Measurements from ENCODE around the gene LGALS8.

Gene LGALS8

DNA sequence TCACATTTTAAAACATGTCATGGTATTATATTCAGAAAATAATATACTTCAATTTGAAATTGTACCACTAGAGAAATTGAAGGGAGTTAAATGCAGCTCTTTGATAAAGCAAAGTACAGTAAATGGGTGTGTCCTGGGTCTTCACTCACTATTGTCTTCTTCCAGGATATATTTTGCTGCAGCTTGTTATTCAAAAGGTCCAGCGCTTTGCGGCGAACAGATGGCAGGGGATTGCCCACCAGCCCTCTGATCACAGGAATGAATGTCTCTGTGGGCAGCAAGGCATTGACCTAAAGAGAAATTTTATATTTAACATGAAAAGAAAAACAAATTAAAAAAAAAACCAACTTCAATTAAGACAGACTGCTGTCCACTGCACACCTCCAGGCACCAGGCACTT lies 35.1 kb downstream of the LGALS8 start:
- DNase-seq (ENCODE audit: low spot score) = no peak
- Histone ChIP-seq H3K9me3 (ENCODE audit: severe bottlenecking) (no peaks in the 10 kb centered on the region), H3K27ac (ENCODE audit: poor library complexity, severe bottlenecking) (no peak overlapping the region), H3K4me3 (ENCODE audit: severe bottlenecking) (no peak overlapping the region), H3K4me1 (ENCODE audit: insufficient read depth, poor library complexity, severe bottlenecking) (no peaks in the 10 kb centered on the region), H3K27me3 (ENCODE audit: insufficient read depth, poor library complexity, severe bottlenecking) (no peaks in the 10 kb centered on the region), H3K36me3 (ENCODE audit: low read depth) (peaks cover 68% of the 10 kb centered on the region)
- no peak for ATAC-seq (ENCODE audit: low read depth)
- TF ChIP-seq, protein P1, sequence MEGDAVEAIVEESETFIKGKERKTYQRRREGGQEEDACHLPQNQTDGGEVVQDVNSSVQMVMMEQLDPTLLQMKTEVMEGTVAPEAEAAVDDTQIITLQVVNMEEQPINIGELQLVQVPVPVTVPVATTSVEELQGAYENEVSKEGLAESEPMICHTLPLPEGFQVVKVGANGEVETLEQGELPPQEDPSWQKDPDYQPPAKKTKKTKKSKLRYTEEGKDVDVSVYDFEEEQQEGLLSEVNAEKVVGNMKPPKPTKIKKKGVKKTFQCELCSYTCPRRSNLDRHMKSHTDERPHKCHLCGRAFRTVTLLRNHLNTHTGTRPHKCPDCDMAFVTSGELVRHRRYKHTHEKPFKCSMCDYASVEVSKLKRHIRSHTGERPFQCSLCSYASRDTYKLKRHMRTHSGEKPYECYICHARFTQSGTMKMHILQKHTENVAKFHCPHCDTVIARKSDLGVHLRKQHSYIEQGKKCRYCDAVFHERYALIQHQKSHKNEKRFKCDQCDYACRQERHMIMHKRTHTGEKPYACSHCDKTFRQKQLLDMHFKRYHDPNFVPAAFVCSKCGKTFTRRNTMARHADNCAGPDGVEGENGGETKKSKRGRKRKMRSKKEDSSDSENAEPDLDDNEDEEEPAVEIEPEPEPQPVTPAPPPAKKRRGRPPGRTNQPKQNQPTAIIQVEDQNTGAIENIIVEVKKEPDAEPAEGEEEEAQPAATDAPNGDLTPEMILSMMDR (IDR thresholded peaks at IDR 0.05; ENCODE audit: poor library complexity, severe bottlenecking) = no peak

DNA sequence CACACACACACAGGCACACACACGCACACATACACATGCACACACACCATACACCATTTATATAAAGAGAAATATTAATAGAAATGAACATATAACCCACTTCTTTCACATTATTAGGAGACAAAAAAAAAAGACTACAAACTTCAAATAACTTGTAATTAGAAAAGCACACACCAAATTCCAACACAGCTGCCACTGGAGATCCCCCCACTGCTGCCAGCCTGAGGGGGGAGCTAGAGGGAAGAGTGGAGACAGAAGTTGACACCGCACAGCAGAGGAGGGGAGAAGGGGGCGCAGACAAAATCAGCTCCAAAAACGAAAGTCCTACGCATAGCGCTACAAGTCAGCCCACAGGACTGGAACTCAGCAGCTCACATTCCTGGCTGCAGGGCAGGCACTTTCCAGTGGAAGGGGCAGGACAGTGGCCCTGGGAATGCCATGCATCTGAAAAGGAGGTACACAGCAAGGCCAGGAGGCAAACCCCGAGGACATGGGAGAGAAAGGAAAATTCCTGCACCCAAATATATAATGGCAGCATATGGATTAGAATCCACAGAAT lies 36.5 kb downstream of the LGALS8 start:
- H3K36me3 ChIP-seq (ENCODE audit: low read depth) = peaks cover 70% of the 10 kb centered on the region
- no peak for DNase-seq (ENCODE audit: low spot score)
- no peak for ATAC-seq (ENCODE audit: low read depth)

DNA sequence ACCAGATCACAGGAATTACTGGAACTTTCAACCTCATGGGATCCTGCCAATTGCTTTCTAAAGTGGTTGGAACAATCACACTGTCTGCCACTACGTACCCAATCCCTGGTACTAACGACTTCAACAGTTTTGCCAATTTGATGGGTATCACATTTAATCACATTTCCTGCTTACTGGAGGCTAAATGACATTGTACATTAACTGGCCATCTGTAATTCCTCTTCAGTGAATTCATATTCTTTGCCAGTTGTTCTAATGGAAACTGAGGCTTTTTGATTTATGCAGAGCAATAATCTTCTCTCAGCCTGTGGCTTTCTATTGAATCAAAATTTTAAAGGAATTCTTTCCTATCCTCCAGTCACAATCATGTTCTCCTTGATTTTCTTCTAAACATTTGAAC lies 38.2 kb downstream of the LGALS8 start:
- Histone ChIP-seq H3K27me3 (ENCODE audit: insufficient read depth, poor library complexity, severe bottlenecking) (no peaks in the 10 kb centered on the region), H3K36me3 (ENCODE audit: low read depth) (peaks cover 67% of the 10 kb centered on the region), H3K4me3 (ENCODE audit: severe bottlenecking) (no peak overlapping the region), H3K27ac (ENCODE audit: poor library complexity, severe bottlenecking) (no peak overlapping the region), H3K4me1 (ENCODE audit: insufficient read depth, poor library complexity, severe bottlenecking) (no peaks in the 10 kb centered on the region), H3K9me3 (ENCODE audit: severe bottlenecking) (no peaks in the 10 kb centered on the region)
- DNase-seq (ENCODE audit: low spot score) = no peak
- TF ChIP-seq, protein P1 (IDR thresholded peaks at IDR 0.05; ENCODE audit: poor library complexity, severe bottlenecking) = no peak
- ATAC-seq (ENCODE audit: low read depth) = no peak

More for the DNA sequence above, 36.5 kb downstream of the LGALS8 start:
- no peaks in the 10 kb centered on the region for H3K27me3 ChIP-seq (ENCODE audit: insufficient read depth, poor library complexity, severe bottlenecking)
- TF ChIP-seq, protein P1 (IDR thresholded peaks at IDR 0.05; ENCODE audit: poor library complexity, severe bottlenecking) = no peak
- H3K4me3 ChIP-seq (ENCODE audit: severe bottlenecking) = no peak overlapping the region
- H3K9me3 ChIP-seq (ENCODE audit: severe bottlenecking) = no peaks in the 10 kb centered on the region
- H3K27ac ChIP-seq (ENCODE audit: poor library complexity, severe bottlenecking) = no peak overlapping the region
- H3K4me1 ChIP-seq (ENCODE audit: insufficient read depth, poor library complexity, severe bottlenecking) = no peaks in the 10 kb centered on the region

DNA sequence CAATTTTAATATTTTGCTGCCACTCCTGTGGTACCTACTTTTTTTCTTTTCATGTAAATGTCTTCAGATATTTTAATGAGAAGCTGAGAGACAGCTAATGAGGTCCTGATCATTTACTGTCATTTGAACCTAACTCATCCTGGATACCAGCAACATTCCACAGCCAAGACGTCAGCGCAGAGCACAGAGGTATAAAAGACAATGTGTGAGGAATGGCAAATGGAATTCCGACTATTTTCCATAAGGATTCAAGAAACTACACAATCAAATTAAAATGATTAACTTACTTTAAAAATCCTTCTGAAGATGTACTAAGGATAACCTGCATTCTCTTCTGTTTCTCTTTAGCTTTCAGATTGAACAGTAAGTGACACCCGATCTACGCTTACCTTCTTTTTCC lies 41.7 kb downstream of the LGALS8 start:
- no peaks in the 10 kb centered on the region for H3K4me1 ChIP-seq (ENCODE audit: insufficient read depth, poor library complexity, severe bottlenecking)
- no peak overlapping the region for H3K27ac ChIP-seq (ENCODE audit: poor library complexity, severe bottlenecking)
- DNase-seq (ENCODE audit: low spot score) (no peak), ATAC-seq (ENCODE audit: low read depth) (no peak)
- no peaks in the 10 kb centered on the region for H3K9me3 ChIP-seq (ENCODE audit: severe bottlenecking)
- no peak overlapping the region for H3K4me3 ChIP-seq (ENCODE audit: severe bottlenecking)
- no peaks in the 10 kb centered on the region for H3K27me3 ChIP-seq (ENCODE audit: insufficient read depth, poor library complexity, severe bottlenecking)
- TF ChIP-seq, protein P1 (IDR thresholded peaks at IDR 0.05; ENCODE audit: poor library complexity, severe bottlenecking) = no peak
- H3K36me3 ChIP-seq (ENCODE audit: low read depth) = peaks cover 68% of the 10 kb centered on the region

DNA sequence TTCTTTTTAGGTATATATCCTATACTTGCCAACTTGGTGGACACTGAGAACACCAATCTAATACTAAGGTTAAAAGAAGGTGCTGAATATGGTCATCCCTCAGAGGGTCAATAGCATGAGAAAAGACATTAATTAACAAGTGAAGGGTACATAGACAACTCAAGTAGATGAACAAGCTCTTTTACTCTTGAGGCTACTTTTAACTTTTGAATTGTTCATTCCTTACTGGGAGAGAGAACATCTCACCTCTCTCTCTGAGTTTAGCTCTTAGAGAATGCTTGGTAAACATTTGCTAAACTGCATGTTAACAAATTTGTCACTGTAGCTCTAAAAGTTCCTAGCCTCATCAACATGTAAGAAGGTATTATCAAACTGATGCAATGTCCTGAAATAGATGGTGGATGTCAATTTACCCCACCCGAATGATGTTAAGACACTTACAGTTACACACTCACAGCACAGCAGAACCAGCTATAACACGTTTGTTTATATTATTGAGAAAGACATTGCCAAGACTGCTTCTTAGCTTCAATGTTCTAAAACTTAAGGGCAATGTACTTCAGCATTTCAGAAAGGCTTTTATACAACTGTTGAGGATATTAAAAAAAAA lies 44.6 kb downstream of the LGALS8 start:
- Histone ChIP-seq H3K27ac (ENCODE audit: poor library complexity, severe bottlenecking) (no peak overlapping the region), H3K27me3 (ENCODE audit: insufficient read depth, poor library complexity, severe bottlenecking) (no peaks in the 10 kb centered on the region), H3K4me1 (ENCODE audit: insufficient read depth, poor library complexity, severe bottlenecking) (no peaks in the 10 kb centered on the region), H3K36me3 (ENCODE audit: low read depth) (peaks cover 65% of the 10 kb centered on the region), H3K9me3 (ENCODE audit: severe bottlenecking) (no peaks in the 10 kb centered on the region), H3K4me3 (ENCODE audit: severe bottlenecking) (no peak overlapping the region)
- ATAC-seq (ENCODE audit: low read depth) (no peak), DNase-seq (ENCODE audit: low spot score) (no peak)
- TF ChIP-seq, protein P1 (IDR thresholded peaks at IDR 0.05; ENCODE audit: poor library complexity, severe bottlenecking) = no peak

Measured in RWPE2 (cell line).